GM12878 (cell line): ENCODE results near the gene EIF3D. TPM values are rescaled to one million over a fixed set of nuclear protein-coding genes. Genes with fewer than 3 reads are reported as not detected.
A peak's percentile ranks its signal among the peaks of the same experiment; 100 is the strongest.

Experiments used
- ATAC-seq: fragments of 200-7000 bp; cut with Tn5 transposase; 3 replicates; pipeline ENCODE4 v1.9.1; 2020; ENCODE audit warnings: mild to moderate bottlenecking, moderate library complexity
- BruUV-seq: library from RNA; stranded (reverse); fragments of 400-500 nt; replicated peaks from 2 replicates; lab custom pipeline; 2021; lab: Mats Ljungman, UMichigan
- CTCF ChIA-PET: fragments of 300-600 bp; sonication (Branson Sonifier 250); formaldehyde crosslinking; extraction: SDS; loops from one replicate; lab custom pipeline; 2021; ENCODE audit warnings: inconsistent platforms; lab: Yijun Ruan, JAX
- POLR2A ChIA-PET: fragments of 350-600 bp; formaldehyde crosslinking; extraction: SDS; loops from one replicate; lab custom pipeline; 2021; ENCODE audit warnings: inconsistent platforms; lab: Charles Lee
- RAD21 ChIA-PET: fragments of 300-600 bp; sonication (Branson Sonifier 250); formaldehyde crosslinking; loops from one replicate; lab custom pipeline; 2023; ENCODE audit warnings: antibody characterized with exemption; ENCODE audit not compliant: unreplicated experiment; lab: Charles Lee
- SMC1A ChIA-PET: fragments of 300-600 bp; sonication (Branson Sonifier 250); formaldehyde crosslinking; loops from one replicate; lab custom pipeline; 2023; ENCODE audit not compliant: unreplicated experiment, uncharacterized antibody; lab: Charles Lee
- DNase-seq: peaks from one replicate; pipeline ENCODE4 v3.0.0-alpha.2; 2011; ENCODE audit warnings: low read depth, low spot score
- FAIRE-seq: peaks from 3 replicates; lab custom pipeline; 2011; peaks lifted over from hg19 to GRCh38; lab: Jason Lieb, UNC
- H2AFZ ChIP-seq: 2 replicates; pipeline ENCODE4 v1.6.0; 2011; ENCODE audit warnings: low read depth, low read length, control low read depth; ENCODE audit not compliant: control insufficient read depth
- H3K27ac ChIP-seq: 2 replicates; pipeline ENCODE4 v1.5.1; 2011; ENCODE audit warnings: control low read depth; ENCODE audit not compliant: control insufficient read depth, insufficient read depth
- H3K27me3 ChIP-seq, 2 experiments: replicated peaks in 1 of 2; 2 replicates each; pipeline versions ENCODE4 v1.6.0 to v1.6.1; 2011; ENCODE audit warnings: low read length in 1 of 2; ENCODE audit not compliant: control insufficient read depth in 2 of 2, insufficient read depth in 2 of 2
- H3K36me3 ChIP-seq, 2 experiments: 2 replicates each; pipeline ENCODE4 v1.5.1; 2011; ENCODE audit warnings: low read length in 1 of 2; ENCODE audit not compliant: control insufficient read depth in 2 of 2, insufficient read depth in 2 of 2
- H3K4me1 ChIP-seq: 2 replicates; pipeline ENCODE4 v1.6.1; 2011; ENCODE audit warnings: mild to moderate bottlenecking, low read length, moderate library complexity, mixed read lengths; ENCODE audit not compliant: control insufficient read depth, insufficient read depth
- H3K4me2 ChIP-seq: 2 replicates; pipeline ENCODE4 v1.6.0; 2011; ENCODE audit warnings: control low read depth; ENCODE audit not compliant: control insufficient read depth, insufficient read depth
- H3K4me3 ChIP-seq: fragments of 200-600 bp; sonication (generic); 2 replicates; pipeline ENCODE4 v1.5.1; 2016
- H3K79me2 ChIP-seq: 2 replicates; pipeline ENCODE4 v1.6.0; 2011; ENCODE audit warnings: low read length; ENCODE audit not compliant: control insufficient read depth, insufficient read depth
- H3K9ac ChIP-seq: 2 replicates; pipeline ENCODE4 v1.8.0; 2011; ENCODE audit warnings: low read length, control low read depth, mixed read lengths; ENCODE audit not compliant: control insufficient read depth, insufficient read depth
- H3K9me3 ChIP-seq: replicated peaks from 3 replicates; pipeline ENCODE4 v1.5.1; 2011; ENCODE audit warnings: mild to moderate bottlenecking, low read length; ENCODE audit not compliant: control insufficient read depth, insufficient read depth
- H4K20me1 ChIP-seq: 2 replicates; pipeline ENCODE4 v1.6.0; 2011; ENCODE audit not compliant: control insufficient read depth, insufficient read depth
- BRCA1 ChIP-seq: IDR thresholded peaks from 2 replicates; pipeline ENCODE4 v1.6.1; 2011; ENCODE audit warnings: low read depth, low read length, improper control_type of control experiment
- CTCF ChIP-seq, 3 experiments: IDR thresholded peaks in 2 of 3; conservative IDR thresholded peaks in 1 of 3; 2 replicates each; pipeline ENCODE4 v1.5.1; 2011; ENCODE audit warnings: low read depth in 3 of 3, low read length in 3 of 3, mild to moderate bottlenecking in 3 of 3, control low read depth in 2 of 3, moderate library complexity in 2 of 3, inconsistent platforms in 1 of 3, mixed read lengths in 1 of 3; ENCODE audit not compliant: control insufficient read depth in 2 of 3, insufficient read depth in 1 of 3; ENCODE audit errors: extremely low read depth in 1 of 3
- EZH2 ChIP-seq: IDR thresholded peaks from 2 replicates; pipeline ENCODE4 v1.6.1; 2012; ENCODE audit warnings: low read depth, mild to moderate bottlenecking, control low read depth, inconsistent platforms, low read length, borderline replicate concordance; ENCODE audit not compliant: control insufficient read depth
- FOXK2 ChIP-seq: fragments of 450-650 bp; IDR thresholded peaks from 2 replicates; pipeline ENCODE4 v1.6.1; 2017; ENCODE audit warnings: mild to moderate bottlenecking, moderate library complexity
- PRDM15 ChIP-seq: fragments of 450-650 bp; formaldehyde crosslinking; IDR thresholded peaks from 2 replicates; pipeline ENCODE4 v1.4.0; 2020; ENCODE audit warnings: mild to moderate bottlenecking, moderate library complexity
- RAD21 ChIP-seq: IDR thresholded peaks from 2 replicates; pipeline ENCODE4 v1.6.1; 2011; ENCODE audit warnings: mild to moderate bottlenecking, low read depth, low read length, moderate library complexity; ENCODE audit not compliant: insufficient read depth
- SUPT20H ChIP-seq: IDR thresholded peaks from 2 replicates; pipeline ENCODE4 v1.6.1; 2011; ENCODE audit warnings: low read depth, mild to moderate bottlenecking, low read length, moderate library complexity, borderline replicate concordance; ENCODE audit not compliant: control insufficient read depth
- WGBS: methylation state at CpG from one replicate; pipeline ENCODE4 v1.1.6; 2016; ENCODE audit warnings: low lambda C conversion rate; ENCODE audit not compliant: insufficient replicate concordance, insufficient coverage; ENCODE audit errors: missing lambda C conversion rate; 5-methylcytosine and 5-hydroxymethylcytosine counted together
- in situ Hi-C: fragments of 300-500 bp; cut with MboI; formaldehyde crosslinking; loops from 9 replicates; pipeline ENCODE4 v1.14.3; 2018; ENCODE audit warnings: mixed read lengths
- intact Hi-C: fragments of 100-400 bp; cut with micrococcal nuclease; formaldehyde crosslinking; loops from one replicate; pipeline ENCODE4 v1.14.2; 2022; ENCODE audit not compliant: unreplicated experiment
- polyA plus RNA-seq, 11 experiments: library from polyadenylated mRNA; depleted of rRNA in 4 of 11; unstranded in 6 of 11; stranded (reverse) in 5 of 11; fragments of >200 nt; fragmentation: Nextera tagmentation in 4 of 11; fragmentation: Illumina TruSeq in 1 of 11; extraction: Ambion mirVana in 4 of 11; extraction: Trizol in 1 of 11; gene quantifications; 1 replicate in 1 of 11; 2 replicates in 10 of 11; pipeline versions ENCODE4 v1.2.1 to v1.2.3, GENCODE V29; 2011 to 2016; ENCODE audit warnings: inconsistent platforms in 2 of 11, missing spikeins in 2 of 11, low read depth in 1 of 11
- total RNA-seq, 4 experiments: library from RNA; depleted of rRNA in 3 of 4; stranded (reverse); fragments of >200 nt in 3 of 4; fragmentation: Illumina TruSeq in 1 of 4; extraction: Trizol in 1 of 4; gene quantifications; 2 replicates each; pipeline versions ENCODE4 v1.2.1 to v1.2.3, GENCODE V29; 2013 to 2021

The EIF3D gene
- total and polyA plus RNA-seq, 10 of the 15 experiments (the other 5 are each of a cell fraction or from before 2014, with no cell fraction given) = 240 to 558 (median 420) TPM

- Histone ChIP-seq H3K27me3 (no peaks in the 10 kb centered on the region), H3K4me1 (no peaks in the 10 kb centered on the region), H3K79me2 (no peaks in the 10 kb centered on the region), H3K36me3 (no peaks in the 10 kb centered on the region), H3K4me2 (no peak overlapping the region), H3K27ac (no peak overlapping the region), H2AFZ (no peak overlapping the region), H3K9ac (no peak overlapping the region), H3K4me3 (no peak overlapping the region), H4K20me1 (no peaks in the 10 kb centered on the region), H3K9me3 (no peaks in the 10 kb centered on the region)
- in situ Hi-C loops (loop anchor here (5.0 kb wide), 1 partner anchor 311 kb away; no protein-coding TSS in a partner anchor), intact Hi-C loops (loop anchor here (5.0 to 10.0 kb wide), 3 partner anchors 211 to 429 kb away; no protein-coding TSS in a partner anchor)
- ChIA-PET RAD21 (no interaction called here), CTCF (interaction anchor here (1.0 to 2.8 kb wide), 3 partner anchors 234 to 368 kb away, joined by 3 to 11 read pairs (median 3); partner anchors contain the start of gene CSF2RB), SMC1A (interaction anchor here (1.2 to 1.3 kb wide), 2 partner anchors 196 to 212 kb away, joined by 3 to 5 read pairs; no protein-coding TSS in a partner anchor), POLR2A (no interaction called here)
- no peak for DNase-seq
- peak; percentile 85 for FAIRE-seq
- BruUV-seq = no TSS peak
- TF ChIP-seq CTCF (IDR thresholded peaks at IDR 0.05 in 2 of 3, conservative IDR thresholded peaks at IDR 0.05 in 1 of 3; ENCODE audit: control insufficient read depth in 2 of 3, extremely low read depth in 1 of 3, insufficient read depth in 1 of 3, low read depth in 3 of 3, low read length in 3 of 3) (peak; percentile 42 to 54 (median 53); a peak in 5 of 6 replicates), BRCA1 (no peak), EZH2 (no peak), FOXK2 (no peak), PRDM15 (no peak), RAD21 (peak; percentile 60), SUPT20H (no peak)
- peak; percentile 73 for ATAC-seq
- WGBS = 21% methylated on average over 23 of the region's 23 CpGs
These were observed 17.3 kb upstream of the EIF3D start for GRCh38 chr22:36546092-36546804.
